ENCODE data around the gene LDLRAD4. TPM values are rescaled to one million over a fixed set of nuclear protein-coding genes. Genes with fewer than 3 reads are reported as not detected.
"Not testable (repeated sequence)": the region's sequence is repeated elsewhere in the genome, so short reads cannot be mapped to it uniquely, and the experiment has no call there.

LDLRAD4 gene
- total RNA-seq, 4 donors from 2014 or later, result 14.0 to 36.9 (median 29.3) TPM

DNA sequence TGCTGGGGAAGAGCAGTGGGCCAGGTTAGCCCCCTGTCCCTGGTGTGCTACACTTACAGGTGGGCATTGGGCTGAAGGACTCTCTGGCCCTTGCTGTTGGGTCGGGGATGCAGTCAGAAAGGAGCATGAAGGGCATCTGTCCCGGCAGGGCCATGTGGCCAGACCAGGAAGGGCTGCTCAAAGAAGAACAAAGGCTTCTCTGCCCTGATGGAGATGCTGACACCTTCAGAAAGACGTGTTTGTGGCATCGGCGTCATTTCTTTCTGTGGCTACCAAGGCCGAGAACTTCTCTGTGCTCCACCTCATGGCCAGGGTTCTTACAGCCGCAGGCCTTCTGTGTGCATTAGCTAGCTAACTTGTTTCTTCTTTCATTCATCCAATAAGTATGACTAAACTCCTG lies 268.7 kb downstream of the LDLRAD4 start:
- Histone ChIP-seq H3K27me3 (no peaks in the 10 kb centered on the region), H3K27ac (no peak overlapping the region), H3K4me3 (no peak overlapping the region), H3K4me1 (no peaks in the 10 kb centered on the region), H3K9me3 (no peaks in the 10 kb centered on the region), H3K36me3 (no peaks in the 10 kb centered on the region)
- 78 to 82% methylated on average over 7 of the region's 7 CpGs for WGBS, 2 donors
- no peak for TF ChIP-seq EP300 (IDR thresholded peaks at IDR 0.05)
- DNase-seq (ENCODE audit: low spot score in 2 of 2), result no peak

DNA sequence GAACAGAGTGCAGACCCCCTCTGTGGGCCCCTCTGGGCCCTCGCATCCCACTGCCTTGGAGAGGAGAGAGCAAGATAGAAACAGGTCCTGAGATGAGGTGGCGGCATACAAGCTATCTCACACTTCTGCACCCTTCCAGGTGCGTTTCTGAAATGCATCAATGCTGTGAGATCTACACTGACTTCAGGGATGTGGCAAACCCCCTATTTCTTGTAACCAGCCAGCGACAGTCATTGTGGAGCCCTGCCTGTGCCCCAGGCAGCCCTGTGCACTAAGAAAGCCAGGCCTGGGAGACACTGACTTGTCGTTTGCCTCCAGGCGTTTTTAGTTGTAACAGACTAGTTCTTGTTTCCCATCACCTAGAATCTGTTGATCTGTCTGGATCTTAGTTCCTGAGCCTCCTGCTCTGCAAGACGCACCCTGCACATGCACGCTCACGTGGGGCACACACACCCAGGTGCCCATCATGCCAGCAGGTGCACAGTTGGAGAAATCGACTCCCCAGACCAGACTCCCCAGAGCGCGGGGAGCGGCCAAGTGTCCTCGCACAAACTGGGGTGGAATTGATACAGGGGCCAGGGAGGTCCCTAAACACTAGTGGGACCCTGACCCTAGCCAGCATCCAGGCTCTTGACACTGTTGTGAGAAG lies 269.8 kb downstream of the LDLRAD4 start:
- no peak overlapping the region for H3K27ac ChIP-seq
- no peak overlapping the region for H3K4me3 ChIP-seq
- DNase-seq (ENCODE audit: low spot score in 2 of 2), result no peak
- H3K4me1 ChIP-seq, result no peaks in the 10 kb centered on the region
- 82 to 84% methylated on average over 12 to 14 of the region's 14 CpGs for WGBS, 2 donors
- no peaks in the 10 kb centered on the region for H3K9me3 ChIP-seq
- TF ChIP-seq POLR2A (IDR thresholded peaks at IDR 0.05), result no peak
- H3K36me3 ChIP-seq, result no peaks in the 10 kb centered on the region
- no peaks in the 10 kb centered on the region for H3K27me3 ChIP-seq

DNA sequence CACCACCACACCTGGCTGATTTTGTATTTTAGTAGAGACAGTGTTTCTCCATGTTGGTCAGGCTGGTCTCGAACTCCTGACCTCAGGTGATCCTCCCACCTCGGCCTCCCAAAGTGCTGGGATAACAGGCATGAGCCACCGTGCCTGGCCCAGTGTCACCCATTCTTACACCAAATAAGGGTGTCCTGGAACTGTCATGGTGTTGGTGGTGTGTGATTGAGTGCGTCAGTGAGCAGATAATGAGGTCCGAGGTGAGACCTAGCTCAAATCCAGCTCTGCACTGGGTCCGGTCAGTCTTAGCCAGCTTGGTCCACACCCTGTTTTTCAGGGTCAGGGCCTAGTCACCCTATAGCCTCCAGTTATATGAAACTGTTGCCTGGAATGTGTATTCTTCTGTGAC lies 270.7 kb downstream of the LDLRAD4 start:
- H3K27ac ChIP-seq; H3K9me3 ChIP-seq; H3K4me3 ChIP-seq; DNase-seq (ENCODE audit: low spot score in 2 of 2); H3K36me3 ChIP-seq; H3K27me3 ChIP-seq; H3K4me1 ChIP-seq: not testable (repeated sequence)
- WGBS, 2 donors, result 79 to 94% methylated on average over 6 of the region's 6 CpGs

DNA sequence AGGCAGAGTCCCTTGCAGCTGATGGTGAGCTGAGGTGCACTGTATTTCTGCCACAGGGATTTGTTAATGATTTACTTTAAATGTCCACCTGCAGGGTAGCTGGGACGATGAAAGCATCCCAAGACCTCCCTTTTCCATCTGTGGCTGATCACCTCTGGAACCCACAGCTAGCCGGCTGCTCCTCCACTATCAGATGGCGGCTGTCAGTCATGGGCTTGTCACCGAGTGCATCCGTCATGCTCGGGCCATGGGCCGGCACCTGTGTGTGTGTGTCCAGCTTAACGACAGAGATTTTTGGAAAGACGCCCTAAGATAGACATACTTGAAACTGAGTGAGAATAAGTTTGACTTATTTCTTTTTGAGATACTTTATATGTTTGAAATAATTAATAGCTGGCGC lies 272.6 kb downstream of the LDLRAD4 start:
- Histone ChIP-seq H3K9me3 (no peaks in the 10 kb centered on the region), H3K27me3 (no peaks in the 10 kb centered on the region), H3K4me3 (no peak overlapping the region), H3K36me3 (no peaks in the 10 kb centered on the region), H3K4me1 (no peaks in the 10 kb centered on the region), H3K27ac (no peak overlapping the region)
- TF ChIP-seq EP300 (IDR thresholded peaks at IDR 0.05) (no peak), POLR2A (IDR thresholded peaks at IDR 0.05) (no peak)
- TF ChIP-seq, protein P1, sequence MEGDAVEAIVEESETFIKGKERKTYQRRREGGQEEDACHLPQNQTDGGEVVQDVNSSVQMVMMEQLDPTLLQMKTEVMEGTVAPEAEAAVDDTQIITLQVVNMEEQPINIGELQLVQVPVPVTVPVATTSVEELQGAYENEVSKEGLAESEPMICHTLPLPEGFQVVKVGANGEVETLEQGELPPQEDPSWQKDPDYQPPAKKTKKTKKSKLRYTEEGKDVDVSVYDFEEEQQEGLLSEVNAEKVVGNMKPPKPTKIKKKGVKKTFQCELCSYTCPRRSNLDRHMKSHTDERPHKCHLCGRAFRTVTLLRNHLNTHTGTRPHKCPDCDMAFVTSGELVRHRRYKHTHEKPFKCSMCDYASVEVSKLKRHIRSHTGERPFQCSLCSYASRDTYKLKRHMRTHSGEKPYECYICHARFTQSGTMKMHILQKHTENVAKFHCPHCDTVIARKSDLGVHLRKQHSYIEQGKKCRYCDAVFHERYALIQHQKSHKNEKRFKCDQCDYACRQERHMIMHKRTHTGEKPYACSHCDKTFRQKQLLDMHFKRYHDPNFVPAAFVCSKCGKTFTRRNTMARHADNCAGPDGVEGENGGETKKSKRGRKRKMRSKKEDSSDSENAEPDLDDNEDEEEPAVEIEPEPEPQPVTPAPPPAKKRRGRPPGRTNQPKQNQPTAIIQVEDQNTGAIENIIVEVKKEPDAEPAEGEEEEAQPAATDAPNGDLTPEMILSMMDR (IDR thresholded peaks at IDR 0.05), result no peak
- WGBS, 2 donors, result 88 to 93% methylated on average over 10 of the region's 10 CpGs
- DNase-seq (ENCODE audit: low spot score in 2 of 2), result no peak

DNA sequence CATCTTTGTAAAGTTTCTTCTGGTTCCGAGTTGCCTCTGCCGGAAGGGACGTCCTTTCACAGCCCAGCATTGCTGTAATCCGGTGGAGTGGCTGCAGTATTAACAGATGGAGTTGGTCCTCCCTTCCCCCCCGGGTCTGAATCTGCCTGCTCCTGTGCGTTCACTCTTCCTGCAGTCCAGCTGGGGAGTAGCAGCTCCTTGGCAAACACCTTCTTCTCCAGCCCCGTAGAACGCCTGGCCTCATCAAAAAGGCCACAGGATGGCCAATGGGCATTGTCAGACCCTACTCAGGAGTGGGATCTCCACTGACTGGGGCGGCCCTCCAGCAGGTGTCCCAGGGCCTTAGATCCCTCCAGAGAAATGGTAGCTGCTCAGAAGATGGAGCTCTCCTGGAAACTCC lies 273.8 kb downstream of the LDLRAD4 start:
- Histone ChIP-seq H3K36me3 (no peaks in the 10 kb centered on the region), H3K9me3 (no peaks in the 10 kb centered on the region)
- 87 to 91% methylated on average over 8 to 9 of the region's 9 CpGs for WGBS, 2 donors

DNA sequence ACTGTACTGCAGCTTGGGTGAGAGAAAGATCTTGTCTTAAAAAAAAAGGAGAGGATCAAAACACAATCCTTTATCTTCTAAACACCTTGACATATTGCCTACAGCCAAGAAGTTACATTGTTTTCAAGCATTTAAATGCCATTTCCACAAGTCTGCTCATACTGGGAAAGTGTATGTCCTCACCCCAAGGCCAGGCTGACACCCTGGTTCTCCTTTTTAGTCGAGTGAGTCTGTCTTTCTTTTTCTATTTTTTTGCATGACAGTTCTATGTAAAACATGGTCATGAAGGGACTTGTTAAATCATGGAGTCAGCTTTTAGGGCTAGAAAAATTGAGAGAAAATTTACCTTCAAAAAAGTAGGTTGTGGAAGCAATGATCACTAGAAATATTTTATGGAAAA lies 274.5 kb downstream of the LDLRAD4 start:
- no peaks in the 10 kb centered on the region for H3K27me3 ChIP-seq
- no peak overlapping the region for H3K4me3 ChIP-seq
- no peak for DNase-seq (ENCODE audit: low spot score in 2 of 2)
- 58% methylated on average over 1 of the region's 1 CpG for WGBS, 2 donors
- H3K36me3 ChIP-seq, result peaks cover 0 to under 1% (median 0%) of the 10 kb centered on the region in 3 donors
- no peaks in the 10 kb centered on the region for H3K4me1 ChIP-seq
- no peak overlapping the region for H3K27ac ChIP-seq
- H3K9me3 ChIP-seq, result no peaks in the 10 kb centered on the region
- no peak for TF ChIP-seq POLR2A (IDR thresholded peaks at IDR 0.05)
- TF ChIP-seq, protein P1 (IDR thresholded peaks at IDR 0.05), result no peak
- no peak for TF ChIP-seq EP300 (IDR thresholded peaks at IDR 0.05)

More for the DNA sequence above, 273.8 kb downstream of the LDLRAD4 start:
- Histone ChIP-seq H3K4me1 (no peaks in the 10 kb centered on the region), H3K4me3 (no peak overlapping the region), H3K27ac (no peak overlapping the region), H3K27me3 (no peaks in the 10 kb centered on the region)
- no peak for DNase-seq (ENCODE audit: low spot score in 2 of 2)
- TF ChIP-seq POLR2A (IDR thresholded peaks at IDR 0.05) (no peak), EP300 (IDR thresholded peaks at IDR 0.05) (no peak)
- TF ChIP-seq, protein P1 (IDR thresholded peaks at IDR 0.05), result no peak

DNA sequence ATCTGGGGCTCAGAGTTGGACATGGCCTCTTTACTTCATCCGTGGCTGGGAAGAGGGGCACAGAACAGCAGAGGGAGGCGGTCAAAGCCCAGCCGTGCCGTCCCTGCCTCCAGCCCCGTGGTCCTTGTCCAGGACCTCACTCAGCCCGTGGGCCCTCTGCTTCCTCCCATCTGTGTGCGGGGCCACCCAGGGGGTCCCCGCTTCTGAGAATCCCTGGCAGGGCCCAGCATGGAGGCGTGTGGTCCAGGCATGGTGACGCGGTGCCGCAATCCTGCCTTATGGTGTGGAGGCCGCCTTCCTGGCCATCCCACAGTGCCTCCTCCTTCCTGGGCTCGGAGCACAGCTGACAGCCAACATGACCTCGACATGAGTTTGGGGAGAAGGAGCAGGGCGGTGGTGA lies 275.2 kb downstream of the LDLRAD4 start:
- 80 to 91% methylated on average over 7 to 16 of the region's 16 CpGs for WGBS, 2 donors
- no peaks in the 10 kb centered on the region for H3K4me1 ChIP-seq
- H3K36me3 ChIP-seq, result peaks cover 0 to 7% (median 0%) of the 10 kb centered on the region in 3 donors
- H3K27me3 ChIP-seq, result no peaks in the 10 kb centered on the region
- no peak overlapping the region for H3K4me3 ChIP-seq
- TF ChIP-seq EP300 (IDR thresholded peaks at IDR 0.05) (no peak), POLR2A (IDR thresholded peaks at IDR 0.05) (no peak)
- TF ChIP-seq, protein P1 (IDR thresholded peaks at IDR 0.05), result no peak
- no peak overlapping the region for H3K27ac ChIP-seq
- DNase-seq (ENCODE audit: low spot score in 2 of 2), result no peak
- no peaks in the 10 kb centered on the region for H3K9me3 ChIP-seq

All from tibial nerve (tissue), 4 donors.